Activated naive CD4-positive, alpha-beta T cell treated with anti-CD3 and anti-CD28 coated beads, Interleukin-2, amount 10 ng/mL, durations not matched to agents 7 days and 5 days (primary cell): Measurements from ENCODE around the gene CLRN3.
A peak's percentile ranks its signal among the peaks of the same experiment; 100 is the strongest.

Source experiments
- CTCF ChIA-PET: fragments of 350-600 bp; sonication (Branson Sonifier 250); formaldehyde crosslinking; loops from one replicate; lab custom pipeline; 2021; ENCODE audit warnings: antibody characterized with exemption; lab: Charles Lee
- DNase-seq: peaks from one replicate; pipeline ENCODE4 v3.0.0-alpha.2; 2020
- H3K27ac Mint-ChIP-seq: one replicate; pipeline ENCODE4 v1.8.0; 2021; ENCODE audit warnings: mild to moderate bottlenecking, moderate library complexity, mixed read lengths
- H3K27me3 Mint-ChIP-seq: one replicate; pipeline ENCODE4 v1.8.0; 2021; ENCODE audit warnings: mild to moderate bottlenecking, mixed read lengths
- H3K36me3 Mint-ChIP-seq: one replicate; pipeline ENCODE4 v1.8.0; 2021; ENCODE audit warnings: mixed read lengths
- H3K4me1 Mint-ChIP-seq: one replicate; pipeline ENCODE4 v1.8.0; 2021; ENCODE audit warnings: mixed read lengths
- H3K4me3 Mint-ChIP-seq: one replicate; pipeline ENCODE4 v1.8.0; 2021; ENCODE audit warnings: mild to moderate bottlenecking, moderate library complexity, mixed read lengths
- H3K9me3 Mint-ChIP-seq: one replicate; pipeline ENCODE4 v1.8.0; 2021; ENCODE audit warnings: mixed read lengths

The CLRN3 gene

DNA sequence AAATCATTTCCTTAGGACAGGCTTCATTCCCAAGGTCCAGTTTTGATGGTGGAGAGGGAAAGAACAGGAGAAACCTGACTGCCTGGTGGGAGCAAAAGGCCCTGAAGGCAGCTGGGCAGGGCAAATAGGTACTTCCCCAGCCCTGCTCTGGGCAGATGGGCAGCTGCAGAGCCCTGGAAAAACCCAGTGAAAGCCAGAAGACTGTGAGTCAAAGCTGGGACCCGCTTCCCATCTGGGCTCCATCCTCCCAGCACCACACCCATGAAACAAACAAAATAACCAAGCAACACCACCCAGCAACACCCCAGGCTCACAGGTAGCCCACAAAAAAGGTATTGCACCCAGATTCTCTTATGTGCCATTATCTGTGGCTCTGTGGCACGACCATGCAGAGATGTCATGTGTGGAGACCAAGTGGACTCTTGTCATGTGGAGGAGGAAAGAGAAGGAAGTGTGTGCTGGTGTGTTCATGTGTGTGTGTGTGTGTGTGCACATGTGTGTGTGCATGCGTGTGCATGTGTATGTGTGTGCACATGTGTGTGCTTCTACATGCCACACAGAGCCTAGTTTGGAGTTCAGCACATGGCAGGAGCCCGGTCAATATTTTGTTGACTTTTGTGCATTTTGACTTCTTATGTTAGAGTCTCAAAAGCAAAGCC lies 9.8 kb downstream of the CLRN3 start:
- Mint-ChIP-seq H3K4me1 (peaks cover 17% of the 10 kb centered on the region), H3K36me3 (no peaks in the 10 kb centered on the region), H3K9me3 (no peaks in the 10 kb centered on the region), H3K4me3 (no peak overlapping the region), H3K27me3 (peaks cover 10% of the 10 kb centered on the region), H3K27ac (no peak overlapping the region)
- CTCF ChIA-PET, result interaction anchor here (1.2 kb wide), 1 partner anchor 153 kb away, joined by 5 read pairs; no protein-coding TSS in a partner anchor
- DNase-seq, result no peak

DNA sequence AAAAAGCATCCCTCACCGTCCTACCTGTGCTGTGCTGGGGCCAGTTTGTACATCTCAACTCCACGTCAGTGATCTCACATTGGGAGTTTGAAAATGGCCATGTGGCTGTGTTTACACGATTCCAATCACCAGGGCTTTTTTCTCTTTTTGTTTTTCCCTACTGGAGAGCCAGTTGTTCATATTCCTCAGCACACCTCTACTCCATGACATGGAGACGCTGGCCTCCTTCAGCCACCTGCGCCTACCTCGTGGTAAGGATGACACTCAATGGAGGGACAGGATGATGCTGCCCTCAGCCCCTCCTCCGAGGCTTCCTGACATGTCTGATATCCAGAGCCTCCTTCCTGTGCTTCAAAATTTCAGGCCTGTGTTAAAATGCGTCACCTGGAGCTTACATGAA lies 10.3 kb downstream of the CLRN3 start:
- H3K4me1 Mint-ChIP-seq, result peaks cover 21% of the 10 kb centered on the region
- no peaks in the 10 kb centered on the region for H3K9me3 Mint-ChIP-seq
- H3K36me3 Mint-ChIP-seq, result no peaks in the 10 kb centered on the region
- H3K27ac Mint-ChIP-seq, result no peak overlapping the region
- peaks cover 10% of the 10 kb centered on the region for H3K27me3 Mint-ChIP-seq
- DNase-seq, result no peak
- CTCF ChIA-PET, result interaction anchor here (1.2 kb wide), 1 partner anchor 153 kb away, joined by 5 read pairs; no protein-coding TSS in a partner anchor
- no peak overlapping the region for H3K4me3 Mint-ChIP-seq

DNA sequence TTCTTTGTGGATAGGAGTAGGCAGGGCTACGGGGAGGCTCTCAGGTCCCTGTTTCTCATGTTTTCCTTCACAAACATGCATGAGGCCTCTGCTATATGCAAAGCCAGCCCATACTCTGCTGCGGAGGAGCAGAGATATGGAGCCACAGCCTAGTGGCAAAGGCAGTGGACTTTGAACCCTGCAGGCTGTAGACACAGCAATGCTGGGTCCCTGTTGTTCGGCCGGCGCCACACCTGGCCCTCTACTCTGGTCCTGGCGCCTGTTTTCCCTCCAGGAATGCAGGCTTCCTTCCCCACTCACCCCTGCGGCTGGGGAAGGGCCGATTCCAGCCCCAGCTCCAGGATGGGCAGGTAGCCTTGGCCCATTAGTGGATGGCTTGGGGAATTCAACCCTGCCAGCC lies 11.5 kb downstream of the CLRN3 start:
- Mint-ChIP-seq H3K27ac (no peak overlapping the region), H3K27me3 (peaks cover 14% of the 10 kb centered on the region), H3K9me3 (no peaks in the 10 kb centered on the region), H3K4me3 (no peak overlapping the region), H3K36me3 (no peaks in the 10 kb centered on the region), H3K4me1 (peaks cover 23% of the 10 kb centered on the region)
- DNase-seq, result no peak
- CTCF ChIA-PET, result interaction anchor here (1.2 kb wide), 1 partner anchor 154 kb away, joined by 5 read pairs; no protein-coding TSS in a partner anchor

DNA sequence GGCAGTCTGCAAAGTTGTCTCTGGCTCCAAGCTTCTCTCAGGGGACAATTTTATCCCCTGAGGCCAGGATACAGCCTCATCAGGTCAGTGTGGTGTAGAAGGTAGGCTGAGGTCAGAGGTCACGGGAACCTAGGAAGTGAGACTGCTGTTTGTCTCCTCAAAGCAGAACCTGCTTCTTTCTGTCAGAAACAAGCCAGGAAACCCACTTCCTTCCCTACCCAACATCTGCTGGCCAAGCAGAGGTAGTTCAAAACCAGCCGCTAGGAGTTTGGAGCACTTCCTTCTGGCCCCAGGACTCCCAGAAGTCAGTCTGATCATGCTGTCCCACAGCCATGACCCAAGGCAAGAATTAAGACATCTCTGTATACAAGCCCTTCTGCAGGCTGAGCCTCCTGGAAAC lies 12.2 kb downstream of the CLRN3 start:
- peak overlapping the region; percentile 39 for H3K27ac Mint-ChIP-seq

DNA sequence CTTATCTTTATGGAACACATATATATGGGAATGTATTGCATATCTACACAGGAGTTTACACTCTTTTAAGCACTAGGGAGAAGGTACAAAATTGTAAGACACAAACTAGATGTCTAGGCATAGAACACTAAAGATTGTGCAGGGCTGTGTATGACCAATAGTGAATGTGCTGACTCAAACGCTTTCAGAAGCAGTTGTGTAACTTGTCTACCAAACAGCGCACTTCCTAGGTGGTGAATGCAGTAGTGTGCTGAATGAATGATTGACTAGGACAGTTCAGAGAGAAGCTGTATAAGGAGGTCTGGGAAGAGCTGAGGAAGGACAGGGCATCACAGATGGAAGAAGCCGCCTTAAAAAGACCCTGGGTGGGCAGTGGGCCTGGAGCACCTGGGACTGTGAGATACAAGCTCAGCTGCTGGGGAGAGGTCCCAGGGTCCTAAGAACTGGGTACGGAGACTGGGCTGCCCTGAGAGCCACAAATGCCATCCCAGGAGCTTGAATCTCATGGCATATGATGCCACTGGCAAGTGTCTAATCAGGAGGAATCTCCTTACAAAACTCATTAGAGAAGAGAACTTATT lies 14.2 kb downstream of the CLRN3 start:
- Mint-ChIP-seq H3K4me3 (no peak overlapping the region), H3K4me1 (peaks cover 23% of the 10 kb centered on the region), H3K9me3 (no peaks in the 10 kb centered on the region), H3K36me3 (no peaks in the 10 kb centered on the region), H3K27me3 (peaks cover 6% of the 10 kb centered on the region), H3K27ac (no peak overlapping the region)
- CTCF ChIA-PET, result interaction anchor here (0.8 to 1.8 kb wide), 3 partner anchors 8 to 133 kb away, joined by 3 to 4 read pairs (median 3); no protein-coding TSS in a partner anchor
- DNase-seq, result no peak

More for the DNA sequence above, 12.2 kb downstream of the CLRN3 start:
- Mint-ChIP-seq H3K27me3 (peaks cover 12% of the 10 kb centered on the region), H3K36me3 (no peaks in the 10 kb centered on the region), H3K4me3 (no peak overlapping the region), H3K4me1 (peaks cover 23% of the 10 kb centered on the region), H3K9me3 (no peaks in the 10 kb centered on the region)
- DNase-seq, result peak; percentile 40
- CTCF ChIA-PET, result interaction anchor here (1.2 to 1.8 kb wide), 2 partner anchors 10 to 131 kb away, joined by 4 read pairs; no protein-coding TSS in a partner anchor

DNA sequence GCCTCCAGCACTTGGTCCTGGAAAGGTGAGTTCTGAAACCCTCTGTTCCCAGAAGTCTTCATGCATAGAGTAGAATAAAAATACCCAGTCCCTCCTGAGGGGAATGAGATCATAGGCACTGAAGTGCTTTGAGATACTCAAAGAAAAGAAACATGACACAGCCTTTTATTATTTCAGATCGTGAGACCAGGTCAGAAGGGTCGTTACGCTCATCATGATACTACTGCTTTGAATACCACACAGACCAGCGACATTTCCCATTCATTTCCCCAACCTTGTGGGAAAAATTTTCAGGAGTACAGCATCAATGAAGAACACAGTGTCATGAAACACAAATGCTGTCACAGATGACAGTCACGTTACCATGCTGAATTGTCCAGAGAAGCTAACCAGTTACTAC lies 15.0 kb downstream of the CLRN3 start:
- H3K4me1 Mint-ChIP-seq, result peaks cover 23% of the 10 kb centered on the region

DNA sequence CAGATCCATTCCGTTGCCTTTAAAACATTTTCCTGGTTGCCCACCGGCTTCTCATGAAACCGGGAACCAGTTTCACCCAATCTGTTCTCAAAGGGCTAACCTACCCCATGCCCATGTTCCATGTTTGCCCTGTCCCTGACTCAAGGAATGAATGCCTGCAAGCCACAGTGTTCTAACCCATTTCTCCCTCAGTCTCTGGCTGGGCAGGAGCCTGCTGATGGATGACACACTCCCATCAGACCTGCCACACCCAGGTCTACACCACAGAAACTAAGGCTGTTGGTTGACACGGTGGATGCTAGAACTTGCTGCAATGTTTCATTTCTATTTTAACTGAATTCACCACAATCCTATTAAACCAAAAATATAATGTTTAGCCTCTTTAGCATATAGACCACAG lies 15.6 kb downstream of the CLRN3 start:
- Mint-ChIP-seq H3K9me3 (no peaks in the 10 kb centered on the region), H3K4me3 (no peak overlapping the region), H3K27me3 (peaks cover 6% of the 10 kb centered on the region), H3K36me3 (no peaks in the 10 kb centered on the region), H3K4me1 (peaks cover 20% of the 10 kb centered on the region), H3K27ac (no peak overlapping the region)
- CTCF ChIA-PET, result interaction anchor here (1.2 kb wide), 1 partner anchor 134 kb away, joined by 3 read pairs; no protein-coding TSS in a partner anchor
- no peak for DNase-seq

More for the DNA sequence above, 15.0 kb downstream of the CLRN3 start:
- CTCF ChIA-PET, result no interaction called here
- Mint-ChIP-seq H3K4me3 (no peak overlapping the region), H3K27me3 (peaks cover 6% of the 10 kb centered on the region), H3K36me3 (no peaks in the 10 kb centered on the region), H3K9me3 (no peaks in the 10 kb centered on the region), H3K27ac (no peak overlapping the region)
- DNase-seq, result no peak

DNA sequence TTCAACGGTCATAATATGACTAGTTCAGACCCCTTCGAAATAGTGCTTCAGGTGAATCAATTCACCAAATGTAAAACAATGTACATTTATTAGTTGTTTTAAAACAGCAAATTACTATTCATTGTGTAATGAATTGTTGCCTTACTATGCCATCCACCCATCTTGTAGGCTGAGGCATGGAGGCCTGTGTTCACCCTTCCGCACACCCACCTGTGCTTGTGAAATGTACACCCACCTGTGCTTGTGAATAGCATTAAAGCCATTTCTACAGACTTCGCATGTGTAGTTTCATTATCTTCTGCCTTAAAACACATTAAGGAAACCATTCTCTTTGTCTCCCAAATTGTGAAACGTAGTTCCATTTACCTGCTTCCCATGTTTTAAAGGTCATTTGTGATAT lies 16.8 kb downstream of the CLRN3 start:
- H3K4me1 Mint-ChIP-seq, result peaks cover 18% of the 10 kb centered on the region
- CTCF ChIA-PET, result interaction anchor here (1.2 kb wide), 1 partner anchor 136 kb away, joined by 3 read pairs; no protein-coding TSS in a partner anchor
- no peak for DNase-seq
- H3K27ac Mint-ChIP-seq, result no peak overlapping the region
- H3K4me3 Mint-ChIP-seq, result no peak overlapping the region
- H3K27me3 Mint-ChIP-seq, result peaks cover 15% of the 10 kb centered on the region
- H3K9me3 Mint-ChIP-seq, result no peaks in the 10 kb centered on the region
- no peaks in the 10 kb centered on the region for H3K36me3 Mint-ChIP-seq

DNA sequence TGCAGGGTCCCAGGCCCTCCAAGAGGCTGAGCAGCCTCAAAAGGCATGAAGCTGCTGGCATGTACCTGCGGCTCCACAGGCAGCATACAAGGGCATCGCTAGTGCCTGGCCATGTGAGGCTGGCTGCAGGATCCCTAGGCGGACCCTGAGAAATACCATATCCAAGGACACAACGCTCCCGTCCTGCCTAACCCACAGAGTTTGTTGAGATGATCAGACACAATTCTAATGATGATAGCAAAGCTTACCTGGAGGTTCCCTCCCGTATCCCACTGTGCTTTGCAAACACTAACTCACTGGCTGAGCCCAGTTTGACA lies 17.3 kb downstream of the CLRN3 start:
- H3K4me3 Mint-ChIP-seq, result no peak overlapping the region
- no peaks in the 10 kb centered on the region for H3K36me3 Mint-ChIP-seq
- DNase-seq, result no peak
- H3K27me3 Mint-ChIP-seq, result peaks cover 19% of the 10 kb centered on the region
- peaks cover 13% of the 10 kb centered on the region for H3K4me1 Mint-ChIP-seq
- no peak overlapping the region for H3K27ac Mint-ChIP-seq
- H3K9me3 Mint-ChIP-seq, result no peaks in the 10 kb centered on the region
- CTCF ChIA-PET, result no interaction called here

DNA sequence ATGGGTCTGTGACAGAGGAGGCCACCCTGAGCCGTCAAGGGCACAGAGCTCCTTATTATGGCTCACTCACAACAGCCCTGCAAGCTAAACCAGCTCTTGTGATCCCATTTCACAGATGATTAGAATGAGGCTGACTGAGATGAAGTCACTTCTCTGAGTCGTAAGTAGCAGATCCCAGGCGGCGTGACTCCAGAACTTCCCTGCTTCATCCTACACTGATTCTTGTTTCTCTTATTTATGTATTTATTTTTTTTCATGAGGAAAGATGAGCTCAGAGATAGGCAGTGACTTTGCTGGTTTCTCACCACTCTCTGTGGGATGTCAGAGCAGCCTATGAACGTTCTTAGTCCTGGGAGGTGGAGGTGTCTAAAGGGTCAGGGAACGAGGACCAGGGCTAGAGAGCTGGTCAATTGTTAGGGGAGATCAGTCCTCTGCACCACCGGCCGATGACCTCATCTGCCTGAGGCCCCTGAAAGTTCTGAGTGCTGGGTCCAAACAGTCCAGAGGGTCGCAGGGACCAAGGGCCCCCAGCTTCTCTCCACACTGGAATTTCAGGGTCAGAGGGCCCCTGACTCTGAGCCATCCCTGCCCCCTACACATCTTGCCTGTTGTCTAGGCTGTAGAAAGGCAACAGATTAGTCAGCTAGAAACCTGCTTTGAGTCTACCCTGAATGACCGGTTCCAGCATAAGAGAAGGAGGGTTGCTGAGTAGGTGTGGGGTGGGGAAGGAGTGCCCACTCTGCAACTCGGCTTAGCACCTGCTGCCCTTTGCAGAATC lies 17.9 kb downstream of the CLRN3 start:
- Mint-ChIP-seq H3K4me3 (no peak overlapping the region), H3K9me3 (no peaks in the 10 kb centered on the region), H3K36me3 (no peaks in the 10 kb centered on the region), H3K4me1 (peaks cover 8% of the 10 kb centered on the region), H3K27me3 (peaks cover 19% of the 10 kb centered on the region), H3K27ac (no peak overlapping the region)
- no peak for DNase-seq
- CTCF ChIA-PET, result interaction anchor here (1.9 kb wide), 1 partner anchor 136 kb away, joined by 10 read pairs; no protein-coding TSS in a partner anchor

DNA sequence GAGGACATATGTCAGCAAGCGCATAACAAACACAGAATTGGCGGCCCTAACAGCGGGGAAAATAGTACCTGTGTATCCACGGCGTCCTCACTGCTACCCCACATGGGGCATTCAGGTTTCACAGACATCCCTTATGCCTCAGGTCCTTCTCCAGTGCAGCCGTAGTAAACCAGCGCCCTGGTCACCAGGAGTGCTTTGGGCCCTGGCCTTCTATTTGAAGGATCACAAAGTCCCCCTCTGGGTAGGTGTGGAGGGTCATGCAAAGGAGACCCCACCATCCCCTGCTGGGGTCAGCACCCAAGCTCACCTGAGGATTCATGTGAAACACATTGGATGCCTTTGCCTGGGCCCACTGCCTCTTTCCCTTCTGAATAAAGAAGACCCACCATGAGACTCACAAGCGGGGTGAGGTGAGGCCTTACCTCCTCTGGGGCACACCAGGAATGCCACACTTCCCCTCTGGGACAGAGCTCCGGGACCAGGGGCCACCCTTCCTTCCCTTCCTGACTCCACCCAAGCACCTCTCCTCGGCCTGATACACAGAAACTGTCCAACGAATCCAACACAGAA lies 18.8 kb downstream of the CLRN3 start:
- CTCF ChIA-PET, result interaction anchor here (1.9 kb wide), 1 partner anchor 137 kb away, joined by 10 read pairs; no protein-coding TSS in a partner anchor
- Mint-ChIP-seq H3K4me3 (no peak overlapping the region), H3K4me1 (peaks cover 6% of the 10 kb centered on the region), H3K27ac (no peak overlapping the region), H3K27me3 (peaks cover 23% of the 10 kb centered on the region), H3K9me3 (peaks cover 2% of the 10 kb centered on the region), H3K36me3 (no peaks in the 10 kb centered on the region)
- DNase-seq, result no peak

DNA sequence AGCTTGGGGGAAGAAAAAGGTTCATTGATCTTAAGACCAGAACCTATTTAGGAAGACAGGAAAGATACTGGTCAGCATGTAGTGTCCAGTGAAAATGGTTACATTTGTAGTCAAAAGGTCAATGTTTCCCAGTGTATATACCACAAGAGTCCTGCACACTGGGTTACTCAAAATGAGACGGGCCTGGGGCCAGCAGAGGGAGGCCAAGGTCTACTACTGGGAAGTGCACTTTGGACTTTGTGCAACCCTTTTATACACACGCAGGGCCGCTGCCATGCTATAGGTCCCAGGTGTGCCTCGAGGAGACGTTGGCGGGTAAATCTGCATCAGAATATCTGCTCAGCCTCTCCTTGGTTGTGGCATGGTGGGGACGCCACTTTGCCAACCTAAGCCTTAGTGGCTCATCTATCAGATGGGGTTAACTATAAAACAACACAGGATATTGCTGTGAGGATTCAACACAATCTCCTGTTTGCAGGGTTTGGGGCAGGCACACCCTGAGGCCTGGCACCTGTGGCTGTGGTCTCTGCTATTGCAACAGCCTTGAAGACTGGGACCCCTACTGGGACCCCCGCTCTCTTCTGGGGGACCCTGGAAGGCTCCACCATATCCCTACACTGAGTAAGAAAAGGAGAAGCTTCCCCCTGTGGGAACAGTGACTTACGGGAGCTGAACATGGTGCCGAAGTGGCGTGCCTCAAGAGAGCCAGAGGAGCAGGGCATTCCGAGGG lies 19.7 kb downstream of the CLRN3 start:
- Mint-ChIP-seq H3K36me3 (no peaks in the 10 kb centered on the region), H3K27me3 (peaks cover 27% of the 10 kb centered on the region), H3K4me1 (peaks cover 6% of the 10 kb centered on the region), H3K27ac (no peak overlapping the region), H3K9me3 (peaks cover 2% of the 10 kb centered on the region), H3K4me3 (no peak overlapping the region)
- DNase-seq, result no peak
- CTCF ChIA-PET, result interaction anchor here (1.9 kb wide), 1 partner anchor 138 kb away, joined by 10 read pairs; no protein-coding TSS in a partner anchor

DNA sequence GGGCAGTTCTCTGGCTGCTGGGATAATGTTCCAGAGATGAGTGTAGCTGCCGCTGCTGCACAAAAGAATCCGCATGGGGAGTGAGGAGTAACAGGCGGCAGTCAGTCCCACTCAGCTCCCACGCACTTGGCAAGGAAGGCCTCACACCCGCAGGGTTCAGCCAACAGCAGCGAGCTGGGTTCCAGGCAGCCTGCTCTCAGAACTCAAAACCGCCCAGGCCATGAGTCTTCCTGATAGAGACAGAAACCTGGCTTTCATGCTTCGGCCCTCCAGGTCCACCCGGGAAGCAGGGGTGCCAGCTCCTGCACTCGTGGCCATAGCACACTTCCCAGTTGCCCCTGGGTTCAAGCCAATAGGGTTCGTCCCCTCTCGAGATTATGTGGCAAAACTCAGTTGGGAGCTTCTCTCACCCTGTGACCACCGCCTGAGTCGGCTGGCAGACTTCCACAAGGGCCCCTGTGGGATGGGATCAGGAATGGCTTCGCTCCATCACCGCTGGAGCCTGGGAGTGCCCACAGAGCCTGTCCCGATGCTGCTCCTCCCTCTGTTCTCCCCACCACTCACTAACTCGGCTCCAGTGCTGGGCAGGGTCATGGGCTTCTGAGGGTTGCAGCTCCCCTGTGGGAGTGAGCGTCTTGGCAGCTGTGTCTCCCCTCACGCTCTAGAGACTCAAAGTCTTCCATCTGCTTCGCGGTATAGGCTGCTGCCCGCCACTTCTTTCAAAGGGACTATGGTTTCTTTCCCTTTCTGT lies 20.6 kb downstream of the CLRN3 start:
- peaks cover 2% of the 10 kb centered on the region for H3K4me1 Mint-ChIP-seq
- DNase-seq, result no peak
- peaks cover 35% of the 10 kb centered on the region for H3K27me3 Mint-ChIP-seq
- no peak overlapping the region for H3K4me3 Mint-ChIP-seq
- H3K36me3 Mint-ChIP-seq, result no peaks in the 10 kb centered on the region
- H3K27ac Mint-ChIP-seq, result no peak overlapping the region
- CTCF ChIA-PET, result interaction anchor here (2.5 kb wide), 1 partner anchor 164 kb away, joined by 5 read pairs; no protein-coding TSS in a partner anchor
- peaks cover 2% of the 10 kb centered on the region for H3K9me3 Mint-ChIP-seq
